Activated gamma-delta T cell (primary cell): ENCODE measurements around the gene TOR1AIP1.

ENCODE experiments used
- DNase-seq: peaks from one replicate; lab custom pipeline; 2025; lab: John Stamatoyannopoulos, UW

The TOR1AIP1 gene

GRCh38 chr1:179881642-179882252, 338 bp upstream of the TOR1AIP1 start:
- DNase-seq, result no peak

GRCh38 chr1:179883040-179883744, 1.1 kb downstream of the TOR1AIP1 start:
- DNase-seq, result no peak

GRCh38 chr1:179883745-179884138, 1.7 kb downstream of the TOR1AIP1 start:
- DNase-seq, result no peak

- DNase-seq, result no peak
These were observed 6.0 kb downstream of the TOR1AIP1 start for GRCh38 chr1:179888071-179888470.

- no peak for DNase-seq
These were observed 7.5 kb downstream of the TOR1AIP1 start for GRCh38 chr1:179889589-179889988.

GRCh38 chr1:179910934-179911333, 28.8 kb downstream of the TOR1AIP1 start:
- DNase-seq, result no peak

- DNase-seq, result no peak
These were observed 29.7 kb downstream of the TOR1AIP1 start for GRCh38 chr1:179911812-179912211.

GRCh38 chr1:179917601-179918429, 35.7 kb downstream of the TOR1AIP1 start:
- no peak for DNase-seq

GRCh38 chr1:179921472-179921871, 39.4 kb downstream of the TOR1AIP1 start:
- no peak for DNase-seq

- DNase-seq, result no peak
These were observed 40.1 kb downstream of the TOR1AIP1 start for GRCh38 chr1:179921981-179922872.

- no peak for DNase-seq
These were observed 40.9 kb downstream of the TOR1AIP1 start for GRCh38 chr1:179923029-179923428.

- DNase-seq, result no peak
These were observed 42.2 kb downstream of the TOR1AIP1 start for GRCh38 chr1:179924268-179924667.

GRCh38 chr1:179925302-179925701, 43.2 kb downstream of the TOR1AIP1 start:
- DNase-seq, result no peak

- DNase-seq, result no peak
These were observed 44.1 kb downstream of the TOR1AIP1 start for GRCh38 chr1:179925922-179926849.

- no peak for DNase-seq
These were observed 44.7 kb downstream of the TOR1AIP1 start for GRCh38 chr1:179926850-179927205.

GRCh38 chr1:179929955-179930798, 48.1 kb downstream of the TOR1AIP1 start:
- no peak for DNase-seq

- DNase-seq, result no peak
These were observed 48.8 kb downstream of the TOR1AIP1 start for GRCh38 chr1:179930867-179931266.

GRCh38 chr1:179933219-179933618, 51.1 kb downstream of the TOR1AIP1 start:
- no peak for DNase-seq

- no peak for DNase-seq
These were observed 53.9 kb downstream of the TOR1AIP1 start for GRCh38 chr1:179935909-179936496.
